Measurements from ENCODE around the gene MPL.

Gene MPL

GRCh38 chr1:43327549-43328292, 9.9 kb upstream of the MPL start:
- DNase-seq = no peak

GRCh38 chr1:43329995-43330751, 7.4 kb upstream of the MPL start:
- DNase-seq = peak; percentile 95

GRCh38 chr1:43331688-43332087, 5.9 kb upstream of the MPL start:
- DNase-seq = no peak

GRCh38 chr1:43334453-43335205, 3.0 kb upstream of the MPL start:
- no peak for DNase-seq

DNA sequence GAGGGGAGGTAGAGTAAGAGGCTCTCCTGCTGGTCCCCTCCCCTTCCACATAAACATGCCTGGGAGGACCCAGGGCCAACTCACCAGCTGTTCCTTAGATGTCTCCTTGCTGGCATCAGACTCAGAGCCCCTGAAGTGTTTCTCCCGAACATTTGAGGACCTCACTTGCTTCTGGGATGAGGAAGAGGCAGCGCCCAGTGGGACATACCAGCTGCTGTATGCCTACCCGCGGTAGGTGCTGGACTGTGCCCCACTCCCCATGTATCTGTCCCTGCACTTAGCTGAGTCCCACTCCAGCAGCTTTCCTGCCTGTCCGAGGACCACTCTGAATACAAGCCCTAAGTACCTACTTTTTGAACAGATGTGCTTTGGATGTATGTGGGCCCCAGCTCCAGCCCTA, 383 bp downstream of the MPL start:
- no peak for DNase-seq

GRCh38 chr1:43339584-43340232, 2.1 kb downstream of the MPL start:
- DNase-seq = no peak

- no peak for DNase-seq
Measured at GRCh38 chr1:43340559-43340958, 2.9 kb downstream of the MPL start.

DNA sequence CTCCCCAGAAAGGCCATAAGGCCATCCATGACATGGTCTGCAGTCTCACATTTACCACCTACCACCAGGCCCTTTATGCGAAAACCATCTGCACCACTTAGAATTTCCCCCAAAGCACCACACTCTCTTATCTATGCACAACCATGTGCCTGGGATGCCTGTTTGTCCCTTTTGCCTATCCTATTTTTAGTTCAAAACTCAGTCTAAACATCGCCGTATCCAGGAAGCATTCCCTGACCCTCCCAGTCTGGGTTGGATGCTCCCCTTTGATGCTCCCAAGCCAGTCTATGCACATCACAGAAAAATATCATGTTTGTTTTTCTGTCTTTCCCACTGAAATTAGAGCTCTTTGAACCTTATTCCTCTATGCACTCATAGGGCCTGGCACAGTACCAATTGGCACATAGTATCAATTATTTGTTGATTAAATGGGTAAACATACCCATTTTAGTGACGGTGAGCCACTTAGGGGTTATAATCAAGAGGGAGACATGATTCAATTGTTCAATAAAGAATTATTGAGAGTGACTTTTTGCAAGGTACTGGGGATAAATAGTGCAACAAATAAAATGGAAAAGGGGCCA, 6.7 kb downstream of the MPL start:
- DNase-seq = peak; percentile 38

- DNase-seq = peak; percentile 70
Measured at GRCh38 chr1:43345120-43345519, 7.5 kb downstream of the MPL start.

- DNase-seq = no peak
Measured at GRCh38 chr1:43346636-43347035, 9.0 kb downstream of the MPL start.

DNA sequence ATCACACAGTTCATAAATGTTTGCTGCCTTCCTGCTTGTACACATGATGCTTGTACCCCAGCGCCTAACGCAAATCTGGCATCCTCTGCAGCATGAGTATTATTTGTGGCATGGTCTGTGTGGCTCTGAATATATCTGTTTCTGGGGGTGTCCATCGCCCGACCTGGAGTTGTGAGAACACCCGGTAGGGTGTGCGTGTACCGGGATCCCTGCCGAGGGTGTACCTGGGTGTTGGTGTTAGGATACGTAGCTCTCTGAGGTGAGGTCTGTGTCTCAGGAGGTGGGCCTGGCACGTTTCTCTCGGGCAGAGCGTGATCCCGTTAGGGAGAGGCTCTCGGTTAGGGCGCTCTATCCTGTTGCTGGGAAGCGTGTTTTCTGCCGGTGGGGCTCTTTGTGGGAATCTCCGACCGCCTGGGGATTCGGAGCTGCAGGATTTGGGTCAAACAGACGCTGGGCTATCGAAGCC, 10.8 kb downstream of the MPL start:
- DNase-seq = no peak

GRCh38 chr1:43348809-43349593, 11.4 kb downstream of the MPL start:
- DNase-seq = no peak

GRCh38 chr1:43349594-43350306, 12.1 kb downstream of the MPL start:
- DNase-seq = no peak

DNA sequence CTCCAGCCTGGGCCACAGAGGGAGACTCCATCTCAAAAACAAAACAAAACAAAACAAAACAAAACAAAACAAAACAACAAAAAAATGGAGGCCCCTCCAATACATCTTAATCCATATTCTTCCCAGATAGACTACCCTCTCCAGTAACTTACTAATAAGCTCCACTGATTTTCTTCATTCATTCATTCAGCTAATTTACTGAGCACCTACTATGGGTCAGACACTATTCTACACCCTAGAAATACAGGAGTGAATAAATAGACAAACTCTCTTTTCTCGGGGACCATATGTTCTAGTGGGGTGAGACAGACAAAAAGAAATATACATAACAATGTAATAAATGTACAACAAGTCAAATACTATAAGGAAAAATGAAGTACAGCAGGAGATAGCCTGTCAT, 13.4 kb downstream of the MPL start:
- no peak for DNase-seq

DNA sequence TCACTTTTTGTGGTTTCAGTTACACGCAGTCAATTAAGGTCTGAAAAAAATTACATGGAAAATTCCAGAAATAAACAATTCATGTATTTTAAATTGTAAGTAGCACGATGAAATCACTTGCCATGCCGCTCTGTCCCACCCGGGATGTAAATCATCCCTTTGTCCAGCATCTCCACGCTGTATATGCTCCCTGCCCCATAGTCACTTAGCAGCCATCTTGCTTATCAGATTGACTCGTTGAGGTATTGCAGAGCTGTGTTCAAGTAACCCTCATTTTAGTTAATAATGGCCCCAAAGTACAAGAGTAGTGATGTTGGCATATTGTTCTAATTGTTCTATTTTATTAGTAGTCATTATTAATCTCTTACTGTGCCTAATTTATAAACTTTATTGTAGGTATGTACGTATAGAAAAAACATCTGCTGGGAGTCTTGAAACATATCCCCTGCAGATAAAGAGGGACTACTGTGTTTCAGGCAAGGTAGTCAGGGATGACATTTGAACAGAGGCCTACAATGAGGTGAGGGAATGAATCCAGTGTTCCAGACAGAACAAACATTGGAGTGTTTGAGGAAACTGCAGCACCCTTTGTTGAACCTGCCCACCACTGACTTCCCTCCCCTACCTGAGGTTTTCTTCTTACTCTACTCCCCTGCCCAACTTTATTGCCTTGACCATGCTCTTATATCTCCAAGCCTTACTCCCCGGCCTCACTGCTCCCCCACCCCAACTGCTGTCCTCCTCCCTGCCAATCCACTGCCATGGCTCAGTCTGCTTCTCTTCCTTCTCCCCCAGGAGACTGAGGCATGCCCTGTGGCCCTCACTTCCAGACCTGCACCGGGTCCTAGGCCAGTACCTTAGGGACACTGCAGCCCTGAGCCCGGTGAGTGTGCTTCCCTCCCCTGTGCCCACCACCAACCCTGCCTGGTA, 14.1 kb downstream of the MPL start:
- DNase-seq = no peak

- no peak for DNase-seq
Measured at GRCh38 chr1:43352351-43352705, 14.7 kb downstream of the MPL start.

DNA sequence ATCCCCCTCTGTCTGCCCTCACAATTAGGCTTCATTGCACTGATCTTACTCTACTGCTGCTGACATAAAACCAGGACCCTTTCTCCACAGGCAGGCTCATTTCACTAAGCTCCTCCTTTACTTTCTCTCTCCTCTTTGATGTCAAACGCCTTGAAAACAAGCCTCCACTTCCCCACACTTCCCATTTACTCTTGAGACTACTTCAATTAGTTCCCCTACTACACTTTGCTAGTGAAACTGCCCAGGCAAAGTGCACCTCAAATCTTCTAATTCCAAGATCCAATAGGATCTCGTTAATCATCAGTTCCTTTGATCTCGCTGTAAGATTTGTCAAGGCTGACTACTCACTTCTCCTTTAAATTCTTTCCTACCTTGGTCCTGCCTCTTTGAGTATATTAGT, 15.3 kb downstream of the MPL start:
- no peak for DNase-seq

DNA sequence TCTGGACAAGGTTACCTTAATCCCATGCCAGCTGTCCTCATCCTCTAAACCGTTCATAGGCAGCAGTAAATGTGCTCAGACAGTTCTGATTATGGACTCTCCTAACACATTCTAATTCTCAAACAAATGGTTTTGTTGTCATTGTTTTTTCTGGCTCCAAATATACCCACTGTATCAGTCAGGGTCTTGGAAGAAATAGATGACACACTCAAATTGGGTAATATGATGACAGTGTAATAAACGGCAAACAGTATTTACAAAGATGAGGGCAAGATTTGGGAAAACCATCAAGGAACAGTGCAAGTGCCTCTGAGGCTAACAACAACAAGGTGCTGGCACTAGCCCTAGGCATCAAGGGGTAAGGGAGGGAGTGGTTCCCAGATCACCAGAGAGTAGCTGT, 16.9 kb downstream of the MPL start:
- no peak for DNase-seq

DNA sequence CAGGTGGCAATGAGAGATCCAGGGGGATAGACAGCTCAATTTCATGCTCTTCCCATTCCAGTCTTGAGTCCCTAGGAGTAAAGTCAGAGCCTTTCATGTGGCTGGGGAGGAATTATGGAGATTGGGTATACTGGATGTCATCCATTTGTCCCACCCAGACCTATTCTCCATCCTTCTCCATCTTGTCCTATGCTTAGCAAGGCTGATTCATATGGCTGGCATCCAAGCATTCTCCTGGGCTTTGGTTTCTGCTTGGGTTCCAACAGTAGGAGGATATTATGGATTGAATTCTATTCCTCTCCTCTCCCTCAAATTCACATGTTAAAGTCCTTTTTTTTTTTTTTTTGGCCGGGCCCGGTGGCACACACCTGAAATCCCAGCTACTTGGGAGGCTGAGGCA, 17.3 kb downstream of the MPL start:
- no peak for DNase-seq

GRCh38 chr1:43357251-43357650, 19.6 kb downstream of the MPL start:
- no peak for DNase-seq
